Testis (tissue), 2 donors: ENCODE measurements around the gene TSTD1.

ENCODE experiments used
- CTCF ChIP-seq, 3 experiments: fragments of 450-650 bp in 2 of 3; fragments of 200-600 bp in 1 of 3; sonication (generic) in 1 of 3; IDR thresholded peaks; one replicate each; pipeline ENCODE4 v1.5.1; 2016 to 2019; ENCODE audit warnings: antibody characterized with exemption in 3 of 3, mild to moderate bottlenecking in 2 of 3, moderate library complexity in 1 of 3
- POLR2A ChIP-seq: fragments of 450-650 bp; IDR thresholded peaks from one replicate; pipeline ENCODE4 v1.6.1; 2017; ENCODE audit warnings: antibody characterized with exemption, mild to moderate bottlenecking, moderate library complexity

DNA sequence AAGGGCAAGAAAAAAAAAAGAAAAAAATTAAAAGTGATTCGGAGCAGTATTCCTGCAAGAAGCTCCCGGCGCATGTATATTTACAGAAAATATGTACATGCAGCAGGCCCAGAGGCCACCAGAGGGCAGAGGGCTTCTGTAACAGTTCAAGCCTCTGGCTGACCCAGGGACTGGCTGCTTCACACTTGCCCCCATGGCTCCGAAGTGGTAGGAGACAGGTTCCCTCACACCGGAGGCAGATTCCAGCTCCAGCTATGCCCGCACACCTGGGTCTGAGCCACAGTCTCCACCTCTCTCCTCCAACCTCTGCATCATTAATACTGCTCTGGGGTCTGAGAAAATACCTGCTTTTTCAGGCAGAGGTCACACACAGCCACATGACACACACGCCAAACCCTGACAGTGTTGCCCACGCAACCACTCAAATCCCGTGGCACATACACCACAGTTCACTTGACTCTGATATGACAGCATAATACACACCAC is 33.2 kb upstream of the TSTD1 start:
- TF ChIP-seq CTCF (IDR thresholded peaks at IDR 0.05) (peak; percentile 12 to 45 (median 22)), POLR2A (no peak)
